Breast epithelium (tissue), 4 donors: ENCODE results near the gene BZW1. TPM values are rescaled to one million over a fixed set of nuclear protein-coding genes. Genes with fewer than 3 reads are reported as not detected.

Experiments
- DNase-seq, 2 donors: peaks; one replicate each; pipeline ENCODE4 v3.0.0-alpha.2; 2019; ENCODE audit warnings: low spot score in 2 of 2
- H3K27ac ChIP-seq, 2 donors: fragments of 200-600 bp; sonication (generic) in 1 of 2; one replicate each; pipeline ENCODE4 v1.5.1; 2016 to 2019; ENCODE audit warnings: mild to moderate bottlenecking in 1 of 2
- H3K27me3 ChIP-seq, 2 donors: fragments of 200-600 bp; sonication (generic) in 1 of 2; one replicate each; pipeline versions ENCODE4 v1.5.1 to v1.6.0; 2017 to 2019; ENCODE audit warnings: control low read depth in 1 of 2, mild to moderate bottlenecking in 1 of 2
- H3K36me3 ChIP-seq: fragments of 200-600 bp; one replicate; pipeline ENCODE4 v1.5.1; 2019
- H3K4me1 ChIP-seq, 2 donors: fragments of 200-600 bp; sonication (generic); one replicate each; pipeline ENCODE4 v1.5.1; 2016 to 2019; ENCODE audit warnings: control low read depth in 1 of 2
- H3K4me3 ChIP-seq, 3 donors: fragments of 200-600 bp; sonication (generic); 1 replicate in 2 of 3; 2 replicates in 1 of 3; pipeline ENCODE4 v1.5.1; 2016 to 2019; ENCODE audit warnings: mild to moderate bottlenecking in 3 of 3, moderate library complexity in 2 of 3
- H3K9me3 ChIP-seq, 2 donors: fragments of 200-600 bp; sonication (generic) in 1 of 2; one replicate each; pipeline ENCODE4 v1.5.1; 2016 to 2019; ENCODE audit warnings: control low read depth in 1 of 2
- POLR2A ChIP-seq: fragments of 450-650 bp; IDR thresholded peaks from one replicate; pipeline ENCODE4 v1.6.1; 2016; ENCODE audit warnings: antibody characterized with exemption, mild to moderate bottlenecking, moderate library complexity
- POLR2AphosphoS5 ChIP-seq, 3 donors: sonication (generic); formaldehyde crosslinking; IDR thresholded peaks; one replicate each; pipeline ENCODE4 v1.6.1; 2017; ENCODE audit warnings: antibody characterized with exemption in 3 of 3
- intact Hi-C: fragments of 100-400 bp; cut with DNase I; formaldehyde crosslinking; loops from one replicate; pipeline ENCODE4 v1.15.1; 2023; ENCODE audit warnings: low total_unique reads
- total RNA-seq, 3 donors: library from RNA; depleted of rRNA; stranded (reverse); fragments of >200 nt; gene quantifications; one replicate each; pipeline ENCODE4 v1.1.0, GENCODE V29; 2016
- TF ChIP-seq, protein P1 (sequence below), 3 donors: fragments of 450-650 bp; IDR thresholded peaks; one replicate each; pipeline ENCODE4 v1.5.1; 2016 to 2017; ENCODE audit warnings: antibody characterized with exemption in 3 of 3, mild to moderate bottlenecking in 3 of 3, moderate library complexity in 3 of 3

Gene BZW1
- total RNA-seq, 3 donors from 2014 or later = 309 to 422 (median 326) TPM

GRCh38 chr2:200784215-200784614 lies 27.5 kb upstream of the BZW1 start:
- H3K4me1 ChIP-seq = no peaks in the 10 kb centered on the region
- no peak overlapping the region for H3K27ac ChIP-seq
- H3K4me3 ChIP-seq = no peak overlapping the region
- TF ChIP-seq POLR2A = no peak
- TF ChIP-seq, protein P1, sequence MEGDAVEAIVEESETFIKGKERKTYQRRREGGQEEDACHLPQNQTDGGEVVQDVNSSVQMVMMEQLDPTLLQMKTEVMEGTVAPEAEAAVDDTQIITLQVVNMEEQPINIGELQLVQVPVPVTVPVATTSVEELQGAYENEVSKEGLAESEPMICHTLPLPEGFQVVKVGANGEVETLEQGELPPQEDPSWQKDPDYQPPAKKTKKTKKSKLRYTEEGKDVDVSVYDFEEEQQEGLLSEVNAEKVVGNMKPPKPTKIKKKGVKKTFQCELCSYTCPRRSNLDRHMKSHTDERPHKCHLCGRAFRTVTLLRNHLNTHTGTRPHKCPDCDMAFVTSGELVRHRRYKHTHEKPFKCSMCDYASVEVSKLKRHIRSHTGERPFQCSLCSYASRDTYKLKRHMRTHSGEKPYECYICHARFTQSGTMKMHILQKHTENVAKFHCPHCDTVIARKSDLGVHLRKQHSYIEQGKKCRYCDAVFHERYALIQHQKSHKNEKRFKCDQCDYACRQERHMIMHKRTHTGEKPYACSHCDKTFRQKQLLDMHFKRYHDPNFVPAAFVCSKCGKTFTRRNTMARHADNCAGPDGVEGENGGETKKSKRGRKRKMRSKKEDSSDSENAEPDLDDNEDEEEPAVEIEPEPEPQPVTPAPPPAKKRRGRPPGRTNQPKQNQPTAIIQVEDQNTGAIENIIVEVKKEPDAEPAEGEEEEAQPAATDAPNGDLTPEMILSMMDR (IDR thresholded peaks at IDR 0.05) = no peak
- no peak for TF ChIP-seq POLR2AphosphoS5 (IDR thresholded peaks at IDR 0.05)
- DNase-seq = no peak
- no peaks in the 10 kb centered on the region for H3K36me3 ChIP-seq
- H3K9me3 ChIP-seq = no peaks in the 10 kb centered on the region
- intact Hi-C loops = no loop called here
- no peaks in the 10 kb centered on the region for H3K27me3 ChIP-seq

DNA sequence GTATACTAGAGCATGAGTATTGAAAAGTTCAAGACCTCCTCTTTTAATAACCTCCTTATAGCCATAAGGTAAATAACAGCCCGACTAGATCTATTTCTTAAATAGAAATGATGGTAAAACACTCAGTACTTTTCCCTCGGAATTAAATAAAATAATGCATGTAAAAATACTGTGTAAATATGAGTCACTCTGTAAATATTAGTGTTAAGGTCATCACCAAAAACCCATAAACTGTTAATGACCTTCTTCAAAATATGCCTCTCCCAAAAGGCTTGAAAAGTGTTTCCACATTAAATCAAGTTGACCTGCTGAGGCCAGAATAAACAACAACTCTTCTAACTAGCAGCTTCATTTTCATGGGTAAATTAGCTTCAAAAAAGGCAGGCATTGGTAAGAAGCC lies 25.3 kb upstream of the BZW1 start:
- Histone ChIP-seq H3K9me3 (no peaks in the 10 kb centered on the region), H3K4me3 (no peak overlapping the region), H3K36me3 (no peaks in the 10 kb centered on the region), H3K27me3 (no peaks in the 10 kb centered on the region), H3K4me1 (no peaks in the 10 kb centered on the region), H3K27ac (no peak overlapping the region)
- TF ChIP-seq POLR2A (no peak), POLR2AphosphoS5 (IDR thresholded peaks at IDR 0.05) (no peak)
- TF ChIP-seq, protein P1 (IDR thresholded peaks at IDR 0.05) = no peak
- intact Hi-C loops = no loop called here
- DNase-seq = no peak

GRCh38 chr2:200786826-200787225 lies 24.9 kb upstream of the BZW1 start:
- intact Hi-C loops = no loop called here
- no peaks in the 10 kb centered on the region for H3K9me3 ChIP-seq
- no peak for DNase-seq
- no peaks in the 10 kb centered on the region for H3K27me3 ChIP-seq
- H3K4me3 ChIP-seq = no peak overlapping the region
- TF ChIP-seq POLR2A = no peak
- H3K36me3 ChIP-seq = no peaks in the 10 kb centered on the region
- H3K27ac ChIP-seq = no peak overlapping the region
- no peaks in the 10 kb centered on the region for H3K4me1 ChIP-seq

DNA sequence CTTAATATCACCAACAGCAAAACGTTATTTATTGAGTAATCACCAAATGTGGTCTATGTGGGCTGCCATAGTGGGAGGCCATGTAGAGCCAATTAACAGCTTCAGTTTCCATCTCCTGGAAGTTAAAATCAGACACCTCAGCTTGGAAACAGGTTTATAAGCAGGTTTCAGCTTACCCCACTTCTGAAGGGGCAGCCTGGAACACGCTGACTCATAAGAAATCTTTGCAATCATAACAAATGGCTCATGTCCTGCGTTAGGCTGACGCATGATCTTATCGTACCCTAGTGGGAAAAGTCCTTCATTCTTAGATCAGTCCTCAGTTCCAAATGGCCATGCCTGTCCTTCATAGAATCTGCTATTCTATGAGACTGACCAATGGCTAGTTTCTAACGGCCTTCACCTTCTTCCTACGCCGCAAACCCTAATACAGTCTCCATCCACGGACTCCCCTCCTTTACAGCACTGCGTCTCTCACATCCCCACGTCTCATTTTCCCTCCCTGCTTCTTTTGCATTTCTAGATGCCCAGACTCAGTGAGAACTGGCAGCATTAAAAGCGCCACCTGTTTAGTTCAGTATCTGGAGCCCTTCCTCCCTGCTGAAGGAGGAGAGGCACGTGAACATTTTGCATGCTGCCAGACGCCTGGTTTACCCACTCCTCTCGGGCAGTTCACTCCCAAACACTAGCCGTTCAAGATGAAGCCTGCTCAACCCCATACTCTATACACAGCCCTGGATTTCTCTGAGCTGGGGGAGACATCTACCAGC lies 24.2 kb upstream of the BZW1 start:
- Histone ChIP-seq H3K4me1 (no peaks in the 10 kb centered on the region), H3K9me3 (no peaks in the 10 kb centered on the region), H3K36me3 (no peaks in the 10 kb centered on the region), H3K27me3 (no peaks in the 10 kb centered on the region), H3K4me3 (no peak overlapping the region), H3K27ac (peak overlapping the region in 1 of 2 donors; percentile 3)
- intact Hi-C loops = no loop called here
- DNase-seq = no peak
- TF ChIP-seq, protein P1 (IDR thresholded peaks at IDR 0.05) = no peak
- TF ChIP-seq POLR2AphosphoS5 (IDR thresholded peaks at IDR 0.05) (no peak), POLR2A (no peak)

DNA sequence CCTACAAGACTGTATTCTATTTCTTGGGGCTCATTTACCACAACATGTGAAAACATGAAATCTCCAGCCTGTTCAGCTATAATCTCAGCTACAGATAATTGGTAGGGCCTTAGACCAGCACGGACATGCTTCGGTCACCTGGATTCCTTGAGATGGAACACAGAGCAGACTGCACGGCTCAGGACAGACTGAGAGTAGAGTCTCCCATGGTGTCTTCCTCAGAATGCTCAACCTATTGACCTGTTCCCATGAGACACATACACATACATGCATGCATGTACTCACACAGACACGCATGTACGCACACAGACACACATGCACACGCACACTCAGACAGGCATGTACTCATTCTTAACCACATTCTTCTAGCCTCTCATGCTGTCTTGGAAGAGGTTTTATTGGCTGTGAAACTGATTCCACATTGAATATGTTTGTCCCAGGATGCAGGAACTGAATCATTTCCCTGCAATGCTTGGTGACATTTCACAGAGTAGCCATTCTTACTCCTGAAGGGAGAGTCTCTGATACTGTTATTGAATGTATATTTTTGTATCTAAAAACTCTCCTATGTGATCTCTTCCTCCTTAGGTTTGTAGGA lies 23.5 kb upstream of the BZW1 start:
- DNase-seq = no peak
- Histone ChIP-seq H3K27ac (peak overlapping the region in 1 of 2 donors; percentile 3), H3K27me3 (no peaks in the 10 kb centered on the region), H3K36me3 (no peaks in the 10 kb centered on the region), H3K4me3 (no peak overlapping the region), H3K9me3 (no peaks in the 10 kb centered on the region), H3K4me1 (no peaks in the 10 kb centered on the region)
- intact Hi-C loops = no loop called here
- TF ChIP-seq, protein P1 (IDR thresholded peaks at IDR 0.05) = no peak
- TF ChIP-seq POLR2A = no peak
- TF ChIP-seq POLR2AphosphoS5 (IDR thresholded peaks at IDR 0.05) = no peak
